K562 (cell line): ENCODE results near the gene KDM4F. TPM values are rescaled to one million over a fixed set of nuclear protein-coding genes. Genes with fewer than 3 reads are reported as not detected.

Experiments used
- BRF1 ChIP-seq: IDR thresholded peaks from 3 replicates; pipeline ENCODE4 v1.6.1; 2011; ENCODE audit warnings: borderline replicate concordance, mild to moderate bottlenecking; ENCODE audit not compliant: insufficient read length; ENCODE audit errors: extremely low read depth
- ELF4 ChIP-seq: fragments of 450-650 bp; formaldehyde crosslinking; IDR thresholded peaks from 2 replicates; pipeline ENCODE4 v1.4.0; 2022; ENCODE audit warnings: missing genetic modification characterization
- GATAD2B ChIP-seq: fragments of 450-650 bp; IDR thresholded peaks from 2 replicates; pipeline ENCODE4 v1.6.1; 2017; ENCODE audit warnings: mild to moderate bottlenecking, borderline replicate concordance
- GTF2E2 ChIP-seq: fragments of 200-800 bp; sonication (Bioruptor generic); IDR thresholded peaks from 2 replicates; pipeline ENCODE4 v1.6.1; 2016; ENCODE audit warnings: missing genetic modification characterization, missing compliant biosample characterization
- HDAC3 ChIP-seq: fragments of 450-650 bp; IDR thresholded peaks from 2 replicates; pipeline ENCODE4 v1.6.1; 2018; ENCODE audit warnings: borderline replicate concordance, mild to moderate bottlenecking, moderate library complexity; ENCODE audit not compliant: partially characterized antibody
- JUND ChIP-seq, 2 experiments: IDR thresholded peaks; 2 replicates in 1 of 2; 3 replicates in 1 of 2; pipeline ENCODE4 v1.6.1; 2011; ENCODE audit warnings: borderline replicate concordance in 2 of 2, low read depth in 2 of 2, low read length in 2 of 2, improper control_type of control experiment in 1 of 2, missing biosample characterization in 1 of 2, missing genetic modification characterization in 1 of 2, missing genetic modification reagents in 1 of 2
- MYNN ChIP-seq, 2 experiments: sonication (generic); formaldehyde crosslinking in 1 of 2; IDR thresholded peaks; 2 replicates each; pipeline versions ENCODE4 v1.5.0 to v1.6.1; 2016 to 2020; ENCODE audit warnings: antibody characterized with exemption in 1 of 2, missing genetic modification reagents in 1 of 2
- NFATC3 ChIP-seq: fragments of 450-650 bp; IDR thresholded peaks from 2 replicates; pipeline ENCODE4 v1.6.1; 2017; ENCODE audit warnings: mild to moderate bottlenecking
- NR0B1 ChIP-seq: fragments of 450-650 bp; IDR thresholded peaks from one replicate; pipeline ENCODE4 v1.6.1; 2018; ENCODE audit warnings: mild to moderate bottlenecking, moderate library complexity; ENCODE audit not compliant: partially characterized antibody
- NR2F6 ChIP-seq: fragments of 450-650 bp; formaldehyde crosslinking; IDR thresholded peaks from 2 replicates; pipeline ENCODE4 v1.4.0; 2020; ENCODE audit warnings: mild to moderate bottlenecking
- PHTF2 ChIP-seq: fragments of 250-450 bp; sonication (Bioruptor Pico); IDR thresholded peaks from 2 replicates; pipeline ENCODE4 v1.5.0; 2021; ENCODE audit warnings: mild to moderate bottlenecking
- SMAD1 ChIP-seq: fragments of 150-350 bp; IDR thresholded peaks from 2 replicates; pipeline ENCODE4 v1.6.1; 2014; ENCODE audit warnings: low read length, low read depth; ENCODE audit not compliant: partially characterized antibody
- SP2 ChIP-seq: IDR thresholded peaks from 2 replicates; pipeline ENCODE4 v1.6.1; 2011; ENCODE audit warnings: mild to moderate bottlenecking, low read depth, low read length, moderate library complexity; ENCODE audit not compliant: poor library complexity, severe bottlenecking; ENCODE audit errors: extremely low read depth
- TAL1 ChIP-seq: fragments of 450-650 bp; IDR thresholded peaks from 2 replicates; pipeline ENCODE4 v1.6.1; 2016; ENCODE audit warnings: mild to moderate bottlenecking
- ZBTB11 ChIP-seq, 3 experiments: fragments of 200-800 bp in 1 of 3; fragments of 250-450 bp in 1 of 3; fragments of 450-650 bp in 1 of 3; sonication (Bioruptor Pico) in 1 of 3; sonication (Bioruptor generic) in 1 of 3; formaldehyde crosslinking in 1 of 3; IDR thresholded peaks; 2 replicates each; pipeline versions ENCODE4 v1.6.1 to v1.8.0; 2016 to 2022; ENCODE audit warnings: mild to moderate bottlenecking in 2 of 3, missing genetic modification characterization in 2 of 3, missing compliant biosample characterization in 1 of 3, moderate library complexity in 1 of 3
- ZNF197 ChIP-seq: fragments of 200-800 bp; sonication (Bioruptor generic); IDR thresholded peaks from 2 replicates; pipeline ENCODE4 v1.6.1; 2016; ENCODE audit warnings: low read depth, missing genetic modification characterization, missing compliant biosample characterization
- ZNF431 ChIP-seq: sonication (generic); formaldehyde crosslinking; IDR thresholded peaks from 2 replicates; pipeline ENCODE4 v1.8.0; 2022; ENCODE audit warnings: mild to moderate bottlenecking, missing genetic modification reagents
- polyA plus RNA-seq, 8 experiments: library from polyadenylated mRNA; depleted of rRNA in 4 of 8; stranded (reverse) in 5 of 8; unstranded in 3 of 8; fragments of >200 nt; fragmentation: Nextera tagmentation in 2 of 8; fragmentation: Illumina TruSeq in 1 of 8; extraction: Ambion mirVana in 2 of 8; extraction: Trizol in 1 of 8; gene quantifications; 2 replicates each; pipeline versions ENCODE4 v1.2.1 to v1.2.3, GENCODE V29; 2011 to 2014; ENCODE audit warnings: inconsistent platforms in 1 of 8, missing spikeins in 1 of 8
- total RNA-seq, 7 experiments: library from RNA; depleted of rRNA in 6 of 7; stranded (reverse); fragments of >200 nt in 6 of 7; fragmentation: Illumina TruSeq in 2 of 7; extraction: Trizol in 2 of 7; gene quantifications; 2 replicates each; pipeline versions ENCODE4 v1.2.1 to v1.2.3, GENCODE V29; 2011 to 2021; ENCODE audit warnings: low replicate concordance in 1 of 7
- TF ChIP-seq, protein P1 (sequence below), 2 experiments: fragments of 450-650 bp; IDR thresholded peaks; 2 replicates each; pipeline ENCODE4 v1.6.1; 2018; ENCODE audit warnings: mild to moderate bottlenecking in 2 of 2, low read depth in 1 of 2; ENCODE audit not compliant: partially characterized antibody in 2 of 2

KDM4F gene
- total and polyA plus RNA-seq, 9 of the 15 experiments (the other 6 are each of a cell fraction or from before 2014, with no cell fraction given): not detected

- peak in 1 of 3 experiments; percentile 58; a peak in 1 of 6 replicates for TF ChIP-seq ZBTB11 (CRISPR knock-in tag; IDR thresholded peaks at IDR 0.05)
- TF ChIP-seq NFATC3: peak; percentile 29; the same call in 1 of the 2 replicates
- TF ChIP-seq PHTF2 (CRISPR knock-in tag): 0 out of 2 replicates have a peak, but pooled peaks have one; percentile 69
- TF ChIP-seq HDAC3: peak; percentile 80
- 0 out of 2 replicates have a peak, but pooled peaks have one; percentile 24 for TF ChIP-seq MYNN (IDR thresholded peaks at IDR 0.05)
- no peak for TF ChIP-seq MYNN (CRISPR knock-in tag; IDR thresholded peaks at IDR 0.05)
- no peak for TF ChIP-seq GTF2E2
- no peak for TF ChIP-seq SMAD1
- TF ChIP-seq ELF4 (CRISPR knock-in tag): peak; percentile 91; the same call in 1 of the 2 replicates
- peak; percentile 87; the same call in 1 of the 2 replicates for TF ChIP-seq ZNF197
- TF ChIP-seq ZNF431 (CRISPR knock-in tag): no peak
- no peak for TF ChIP-seq NR0B1
- TF ChIP-seq, protein P1, sequence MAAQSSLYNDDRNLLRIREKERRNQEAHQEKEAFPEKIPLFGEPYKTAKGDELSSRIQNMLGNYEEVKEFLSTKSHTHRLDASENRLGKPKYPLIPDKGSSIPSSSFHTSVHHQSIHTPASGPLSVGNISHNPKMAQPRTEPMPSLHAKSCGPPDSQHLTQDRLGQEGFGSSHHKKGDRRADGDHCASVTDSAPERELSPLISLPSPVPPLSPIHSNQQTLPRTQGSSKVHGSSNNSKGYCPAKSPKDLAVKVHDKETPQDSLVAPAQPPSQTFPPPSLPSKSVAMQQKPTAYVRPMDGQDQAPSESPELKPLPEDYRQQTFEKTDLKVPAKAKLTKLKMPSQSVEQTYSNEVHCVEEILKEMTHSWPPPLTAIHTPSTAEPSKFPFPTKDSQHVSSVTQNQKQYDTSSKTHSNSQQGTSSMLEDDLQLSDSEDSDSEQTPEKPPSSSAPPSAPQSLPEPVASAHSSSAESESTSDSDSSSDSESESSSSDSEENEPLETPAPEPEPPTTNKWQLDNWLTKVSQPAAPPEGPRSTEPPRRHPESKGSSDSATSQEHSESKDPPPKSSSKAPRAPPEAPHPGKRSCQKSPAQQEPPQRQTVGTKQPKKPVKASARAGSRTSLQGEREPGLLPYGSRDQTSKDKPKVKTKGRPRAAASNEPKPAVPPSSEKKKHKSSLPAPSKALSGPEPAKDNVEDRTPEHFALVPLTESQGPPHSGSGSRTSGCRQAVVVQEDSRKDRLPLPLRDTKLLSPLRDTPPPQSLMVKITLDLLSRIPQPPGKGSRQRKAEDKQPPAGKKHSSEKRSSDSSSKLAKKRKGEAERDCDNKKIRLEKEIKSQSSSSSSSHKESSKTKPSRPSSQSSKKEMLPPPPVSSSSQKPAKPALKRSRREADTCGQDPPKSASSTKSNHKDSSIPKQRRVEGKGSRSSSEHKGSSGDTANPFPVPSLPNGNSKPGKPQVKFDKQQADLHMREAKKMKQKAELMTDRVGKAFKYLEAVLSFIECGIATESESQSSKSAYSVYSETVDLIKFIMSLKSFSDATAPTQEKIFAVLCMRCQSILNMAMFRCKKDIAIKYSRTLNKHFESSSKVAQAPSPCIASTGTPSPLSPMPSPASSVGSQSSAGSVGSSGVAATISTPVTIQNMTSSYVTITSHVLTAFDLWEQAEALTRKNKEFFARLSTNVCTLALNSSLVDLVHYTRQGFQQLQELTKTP (IDR thresholded peaks at IDR 0.05; ENCODE audit: low read depth in 1 of 2, partially characterized antibody in 2 of 2): peak; percentile 51 to 55
- TF ChIP-seq NR2F6 (CRISPR knock-in tag): no peak
- TF ChIP-seq GATAD2B: peak; percentile 55; the same call in 1 of the 2 replicates
- no peak for TF ChIP-seq BRF1
- peak; percentile 98 for TF ChIP-seq TAL1
- TF ChIP-seq JUND (IDR thresholded peaks at IDR 0.05; ENCODE audit: borderline replicate concordance, low read depth, low read length): peak; percentile 66; the same call in 1 of the 2 replicates
- TF ChIP-seq JUND (tag; IDR thresholded peaks at IDR 0.05; ENCODE audit: borderline replicate concordance, low read depth, low read length): peak; percentile 22; the same call in 1 of the 3 replicates
- TF ChIP-seq SP2: no peak
These were observed 51.0 kb downstream of the KDM4F start (continued) for GRCh38 chr11:95100191-95100648.
